Measurements from ENCODE around the gene PORCN.

The PORCN gene

DNA sequence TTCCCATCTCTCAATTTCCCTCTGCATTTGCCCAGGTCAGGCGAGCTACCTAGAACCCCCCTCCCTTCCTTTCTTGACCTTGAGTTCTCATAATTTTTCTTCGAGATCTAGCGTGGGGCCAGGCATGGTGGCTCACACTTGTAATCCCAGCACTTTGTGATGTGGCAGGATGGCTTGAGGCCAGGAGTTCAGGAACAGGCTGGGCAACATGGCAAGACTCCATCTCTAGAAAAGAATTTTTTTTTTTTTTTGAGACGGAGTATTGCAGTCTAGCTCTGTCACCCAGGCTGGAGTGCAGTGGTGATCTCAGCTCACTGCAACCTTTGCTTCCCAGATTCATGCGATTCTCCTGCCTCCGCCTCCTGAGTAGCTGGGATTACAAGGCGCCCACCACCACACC lies 4.5 kb upstream of the PORCN start:
- Histone ChIP-seq H3K9me3 (ENCODE audit: severe bottlenecking) (no peaks in the 10 kb centered on the region), H3K4me1 (ENCODE audit: insufficient read depth, poor library complexity, severe bottlenecking) (no peaks in the 10 kb centered on the region), H3K27ac (ENCODE audit: poor library complexity, severe bottlenecking) (no peak overlapping the region), H3K36me3 (ENCODE audit: low read depth) (no peaks in the 10 kb centered on the region), H3K4me3 (ENCODE audit: severe bottlenecking) (no peak overlapping the region), H3K27me3 (ENCODE audit: insufficient read depth, poor library complexity, severe bottlenecking) (no peaks in the 10 kb centered on the region)
- DNase-seq (ENCODE audit: low spot score) (no peak), ATAC-seq (ENCODE audit: low read depth) (no peak)
- TF ChIP-seq, protein P1, sequence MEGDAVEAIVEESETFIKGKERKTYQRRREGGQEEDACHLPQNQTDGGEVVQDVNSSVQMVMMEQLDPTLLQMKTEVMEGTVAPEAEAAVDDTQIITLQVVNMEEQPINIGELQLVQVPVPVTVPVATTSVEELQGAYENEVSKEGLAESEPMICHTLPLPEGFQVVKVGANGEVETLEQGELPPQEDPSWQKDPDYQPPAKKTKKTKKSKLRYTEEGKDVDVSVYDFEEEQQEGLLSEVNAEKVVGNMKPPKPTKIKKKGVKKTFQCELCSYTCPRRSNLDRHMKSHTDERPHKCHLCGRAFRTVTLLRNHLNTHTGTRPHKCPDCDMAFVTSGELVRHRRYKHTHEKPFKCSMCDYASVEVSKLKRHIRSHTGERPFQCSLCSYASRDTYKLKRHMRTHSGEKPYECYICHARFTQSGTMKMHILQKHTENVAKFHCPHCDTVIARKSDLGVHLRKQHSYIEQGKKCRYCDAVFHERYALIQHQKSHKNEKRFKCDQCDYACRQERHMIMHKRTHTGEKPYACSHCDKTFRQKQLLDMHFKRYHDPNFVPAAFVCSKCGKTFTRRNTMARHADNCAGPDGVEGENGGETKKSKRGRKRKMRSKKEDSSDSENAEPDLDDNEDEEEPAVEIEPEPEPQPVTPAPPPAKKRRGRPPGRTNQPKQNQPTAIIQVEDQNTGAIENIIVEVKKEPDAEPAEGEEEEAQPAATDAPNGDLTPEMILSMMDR (IDR thresholded peaks at IDR 0.05; ENCODE audit: poor library complexity, severe bottlenecking) = no peak

DNA sequence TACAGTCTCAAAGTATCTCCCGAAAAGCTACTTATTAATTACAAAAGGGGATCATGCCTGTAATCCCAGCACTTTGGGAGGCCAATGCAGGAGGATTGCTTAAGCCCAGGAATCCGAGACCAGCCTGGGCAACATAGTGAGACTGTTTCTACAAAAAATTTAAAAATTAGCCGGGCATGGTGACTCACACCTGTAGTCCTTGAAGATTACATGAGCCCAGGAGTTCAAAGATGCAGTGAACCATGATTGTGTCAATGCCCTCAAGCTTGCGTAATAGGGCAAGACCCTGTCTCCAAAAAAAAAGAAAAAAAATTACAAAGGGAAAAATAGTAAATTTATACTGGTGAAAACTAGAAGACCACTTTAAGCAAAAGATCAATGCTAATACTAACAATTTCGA lies 3.3 kb upstream of the PORCN start:
- Histone ChIP-seq H3K36me3 (ENCODE audit: low read depth) (peaks cover 5% of the 10 kb centered on the region; the same call in 1 of the 2 replicates), H3K27me3 (ENCODE audit: insufficient read depth, poor library complexity, severe bottlenecking) (no peaks in the 10 kb centered on the region), H3K27ac (ENCODE audit: poor library complexity, severe bottlenecking) (no peak overlapping the region), H3K4me1 (ENCODE audit: insufficient read depth, poor library complexity, severe bottlenecking) (peaks cover 4% of the 10 kb centered on the region), H3K9me3 (ENCODE audit: severe bottlenecking) (no peaks in the 10 kb centered on the region), H3K4me3 (ENCODE audit: severe bottlenecking) (no peak overlapping the region)
- ATAC-seq (ENCODE audit: low read depth) (no peak), DNase-seq (ENCODE audit: low spot score) (no peak)
- TF ChIP-seq, protein P1 (IDR thresholded peaks at IDR 0.05; ENCODE audit: poor library complexity, severe bottlenecking) = no peak

DNA sequence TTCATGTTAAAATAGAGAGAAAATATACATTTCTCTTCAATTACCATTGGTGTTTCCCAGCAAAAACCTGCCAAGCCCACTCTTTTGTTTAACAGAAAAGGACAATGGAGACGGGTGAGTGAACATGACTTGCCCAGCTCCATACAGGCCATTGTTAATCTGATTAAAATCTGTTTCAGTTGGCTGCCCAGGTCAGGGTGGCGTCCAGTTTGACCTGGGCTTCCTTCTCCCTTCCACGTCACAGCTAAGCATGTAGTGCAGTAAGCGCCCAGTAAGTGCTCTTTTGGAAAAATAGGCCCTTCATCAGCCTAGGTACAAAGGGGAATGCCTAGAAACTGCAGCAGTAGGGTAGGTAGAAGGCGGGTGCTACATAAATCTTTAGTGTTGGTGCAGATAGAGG lies 1.5 kb upstream of the PORCN start:
- Histone ChIP-seq H3K9me3 (ENCODE audit: severe bottlenecking) (no peaks in the 10 kb centered on the region), H3K36me3 (ENCODE audit: low read depth) (peaks cover 15% of the 10 kb centered on the region), H3K27ac (ENCODE audit: poor library complexity, severe bottlenecking) (no peak overlapping the region), H3K4me3 (ENCODE audit: severe bottlenecking) (no peak overlapping the region), H3K27me3 (ENCODE audit: insufficient read depth, poor library complexity, severe bottlenecking) (no peaks in the 10 kb centered on the region), H3K4me1 (ENCODE audit: insufficient read depth, poor library complexity, severe bottlenecking) (peaks cover 4% of the 10 kb centered on the region)
- DNase-seq (ENCODE audit: low spot score) (no peak), ATAC-seq (ENCODE audit: low read depth) (no peak)
- TF ChIP-seq, protein P1 (IDR thresholded peaks at IDR 0.05; ENCODE audit: poor library complexity, severe bottlenecking) = no peak

DNA sequence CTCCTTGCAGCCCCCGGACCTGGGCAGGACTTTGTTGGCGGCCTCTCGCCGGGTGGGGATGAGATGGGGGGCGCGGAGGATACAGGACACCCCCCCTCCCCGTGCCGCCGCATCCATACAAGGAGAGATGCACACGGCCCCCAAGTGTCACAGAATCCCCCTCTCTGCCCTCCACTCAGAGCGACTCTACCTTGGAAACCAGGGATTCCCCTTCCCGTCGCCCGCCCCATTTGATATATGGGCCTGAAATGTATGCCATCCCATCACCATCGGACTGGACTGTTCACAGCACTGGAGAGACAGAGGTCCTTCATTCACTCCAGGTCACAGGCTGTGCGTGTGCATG lies 426 bp downstream of the PORCN start:
- peak overlapping the region; percentile 58 for H3K27ac ChIP-seq (ENCODE audit: poor library complexity, severe bottlenecking)
- ATAC-seq (ENCODE audit: low read depth) (no peak), DNase-seq (ENCODE audit: low spot score) (no peak)
- TF ChIP-seq, protein P1 (IDR thresholded peaks at IDR 0.05; ENCODE audit: poor library complexity, severe bottlenecking) = no peak
- peaks cover 8% of the 10 kb centered on the region for H3K4me1 ChIP-seq (ENCODE audit: insufficient read depth, poor library complexity, severe bottlenecking)
- H3K9me3 ChIP-seq (ENCODE audit: severe bottlenecking) = no peaks in the 10 kb centered on the region
- H3K4me3 ChIP-seq (ENCODE audit: severe bottlenecking) = peak overlapping the region; percentile 88
- peaks cover 29% of the 10 kb centered on the region for H3K36me3 ChIP-seq (ENCODE audit: low read depth)
- no peaks in the 10 kb centered on the region for H3K27me3 ChIP-seq (ENCODE audit: insufficient read depth, poor library complexity, severe bottlenecking)

DNA sequence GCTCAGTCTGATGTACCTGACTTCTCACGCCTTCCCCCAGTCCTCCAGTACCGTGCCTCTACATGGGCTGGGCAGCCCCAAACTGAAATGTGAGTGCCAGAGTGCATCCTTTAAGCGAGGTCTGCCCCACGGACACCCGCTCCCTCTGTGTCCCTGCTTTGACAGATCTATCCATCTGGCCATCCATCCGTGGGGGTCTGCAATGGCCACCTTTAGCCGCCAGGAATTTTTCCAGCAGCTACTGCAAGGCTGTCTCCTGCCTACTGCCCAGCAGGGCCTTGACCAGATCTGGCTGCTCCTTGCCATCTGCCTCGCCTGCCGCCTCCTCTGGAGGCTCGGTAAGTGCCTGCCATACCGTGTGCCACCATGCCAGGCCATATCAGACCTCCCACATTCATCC lies 827 bp downstream of the PORCN start:
- H3K9me3 ChIP-seq (ENCODE audit: severe bottlenecking) = no peaks in the 10 kb centered on the region
- H3K27ac ChIP-seq (ENCODE audit: poor library complexity, severe bottlenecking) = peak overlapping the region; percentile 58
- DNase-seq (ENCODE audit: low spot score) = no peak
- no peak for ATAC-seq (ENCODE audit: low read depth)
- peak overlapping the region; percentile 88 for H3K4me3 ChIP-seq (ENCODE audit: severe bottlenecking)
- peaks cover 10% of the 10 kb centered on the region for H3K4me1 ChIP-seq (ENCODE audit: insufficient read depth, poor library complexity, severe bottlenecking)
- TF ChIP-seq, protein P1 (IDR thresholded peaks at IDR 0.05; ENCODE audit: poor library complexity, severe bottlenecking) = no peak
- H3K36me3 ChIP-seq (ENCODE audit: low read depth) = peaks cover 33% of the 10 kb centered on the region
- no peaks in the 10 kb centered on the region for H3K27me3 ChIP-seq (ENCODE audit: insufficient read depth, poor library complexity, severe bottlenecking)
